ENCODE results near the gene PRSS2.
"Not testable (repeated sequence)": the region's sequence is repeated elsewhere in the genome, so short reads cannot be mapped to it uniquely, and the experiment has no call there.

Gene PRSS2

GRCh38 chr7:142754681-142755575 lies 15.8 kb upstream of the PRSS2 start:
- no peak overlapping the region for H3K4me3 ChIP-seq (ENCODE audit: low read length)
- H3K9me3 ChIP-seq (ENCODE audit: control insufficient read depth, insufficient read depth, low read length): no peaks in the 10 kb centered on the region
- H3K36me3 ChIP-seq (ENCODE audit: control insufficient read depth, low read length): no peaks in the 10 kb centered on the region
- no peaks in the 10 kb centered on the region for H3K4me1 ChIP-seq (ENCODE audit: control insufficient read depth, low read length)
- no peaks in the 10 kb centered on the region for H3F3A ChIP-seq (ENCODE audit: control insufficient read depth, insufficient read depth)
- no peak overlapping the region for H3K4me2 ChIP-seq (ENCODE audit: low read length)
- H3K27ac ChIP-seq (ENCODE audit: low read depth, low read length): no peak overlapping the region
- H4K20me1 ChIP-seq (ENCODE audit: control insufficient read depth, insufficient read depth, low read depth, low read length): no peaks in the 10 kb centered on the region
- no peaks in the 10 kb centered on the region for H3K79me2 ChIP-seq (ENCODE audit: control insufficient read depth, low read length)
- no peaks in the 10 kb centered on the region for H3K9me2 ChIP-seq (replicated peaks; ENCODE audit: control insufficient read depth, low read length)
- peaks cover 3% of the 10 kb centered on the region; the same call in 1 of the 2 replicates for H3K27me3 ChIP-seq (ENCODE audit: control insufficient read depth, low read length)
- TF ChIP-seq CTCF (IDR thresholded peaks at IDR 0.05; ENCODE audit: low read depth, low read length, poor library complexity, severe bottlenecking) (no peak), EZH2phosphoT487 (IDR thresholded peaks at IDR 0.05; ENCODE audit: borderline replicate concordance, low read length) (no peak)

GRCh38 chr7:142758312-142758711 lies 12.5 kb upstream of the PRSS2 start:
- not testable (repeated sequence) for H4K20me1 ChIP-seq (ENCODE audit: control insufficient read depth, insufficient read depth, low read depth, low read length); H3K4me2 ChIP-seq (ENCODE audit: low read length); H3K4me1 ChIP-seq (ENCODE audit: control insufficient read depth, low read length); H3F3A ChIP-seq (ENCODE audit: control insufficient read depth, insufficient read depth); H3K9me2 ChIP-seq (replicated peaks; ENCODE audit: control insufficient read depth, low read length); H3K27ac ChIP-seq (ENCODE audit: low read depth, low read length); H3K4me3 ChIP-seq (ENCODE audit: low read length); H3K27me3 ChIP-seq (ENCODE audit: control insufficient read depth, low read length); H3K9me3 ChIP-seq (ENCODE audit: control insufficient read depth, insufficient read depth, low read length); H3K79me2 ChIP-seq (ENCODE audit: control insufficient read depth, low read length); H3K36me3 ChIP-seq (ENCODE audit: control insufficient read depth, low read length)

DNA sequence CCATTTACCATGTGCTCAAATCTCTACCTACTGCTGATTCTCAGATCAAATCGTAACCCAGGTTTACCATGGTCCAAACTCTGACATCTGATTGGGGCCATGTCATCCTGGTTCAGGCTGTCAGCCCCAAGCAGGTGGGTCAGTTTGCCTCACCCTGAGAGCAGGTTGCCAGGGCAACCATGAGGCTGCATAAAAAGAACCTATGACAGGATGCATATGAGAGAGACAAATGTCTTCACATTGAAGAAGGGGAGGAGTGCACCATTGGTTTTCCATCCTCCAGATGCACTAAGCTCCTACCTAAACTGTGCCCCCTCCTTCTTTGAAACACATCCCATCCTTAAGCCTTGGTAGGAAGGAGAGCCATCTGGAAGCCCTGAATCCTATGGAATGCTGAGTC lies 11.3 kb upstream of the PRSS2 start:
- Histone ChIP-seq H3K4me3 (ENCODE audit: low read length) (no peak overlapping the region), H3K4me2 (ENCODE audit: low read length) (no peak overlapping the region), H4K20me1 (ENCODE audit: control insufficient read depth, insufficient read depth, low read depth, low read length) (no peaks in the 10 kb centered on the region), H3K9me3 (ENCODE audit: control insufficient read depth, insufficient read depth, low read length) (no peaks in the 10 kb centered on the region), H3K27ac (ENCODE audit: low read depth, low read length) (no peak overlapping the region), H3K27me3 (ENCODE audit: control insufficient read depth, low read length) (peaks cover 5% of the 10 kb centered on the region; the same call in 1 of the 2 replicates), H3K4me1 (ENCODE audit: control insufficient read depth, low read length) (no peaks in the 10 kb centered on the region), H3K9me2 (replicated peaks; ENCODE audit: control insufficient read depth, low read length) (no peaks in the 10 kb centered on the region), H3K36me3 (ENCODE audit: control insufficient read depth, low read length) (no peaks in the 10 kb centered on the region), H3F3A (ENCODE audit: control insufficient read depth, insufficient read depth) (no peaks in the 10 kb centered on the region), H3K79me2 (ENCODE audit: control insufficient read depth, low read length) (no peaks in the 10 kb centered on the region)
- no peak for TF ChIP-seq CTCF (IDR thresholded peaks at IDR 0.05; ENCODE audit: low read depth, low read length, poor library complexity, severe bottlenecking)
- no peak for TF ChIP-seq EZH2phosphoT487 (IDR thresholded peaks at IDR 0.05; ENCODE audit: borderline replicate concordance, low read length)

GRCh38 chr7:142760071-142760642 lies 10.6 kb upstream of the PRSS2 start:
- no peaks in the 10 kb centered on the region for H3F3A ChIP-seq (ENCODE audit: control insufficient read depth, insufficient read depth)
- TF ChIP-seq CTCF (IDR thresholded peaks at IDR 0.05; ENCODE audit: low read depth, low read length, poor library complexity, severe bottlenecking) (no peak), EZH2phosphoT487 (IDR thresholded peaks at IDR 0.05; ENCODE audit: borderline replicate concordance, low read length) (no peak)
- H3K36me3 ChIP-seq (ENCODE audit: control insufficient read depth, low read length): no peaks in the 10 kb centered on the region
- H3K9me3 ChIP-seq (ENCODE audit: control insufficient read depth, insufficient read depth, low read length): no peaks in the 10 kb centered on the region
- no peak overlapping the region for H3K4me2 ChIP-seq (ENCODE audit: low read length)
- H3K79me2 ChIP-seq (ENCODE audit: control insufficient read depth, low read length): no peaks in the 10 kb centered on the region
- H3K9me2 ChIP-seq (replicated peaks; ENCODE audit: control insufficient read depth, low read length): no peaks in the 10 kb centered on the region
- no peak overlapping the region for H3K27ac ChIP-seq (ENCODE audit: low read depth, low read length)
- no peaks in the 10 kb centered on the region for H3K4me1 ChIP-seq (ENCODE audit: control insufficient read depth, low read length)
- no peak overlapping the region for H3K4me3 ChIP-seq (ENCODE audit: low read length)
- peaks cover 5% of the 10 kb centered on the region; the same call in 1 of the 2 replicates for H3K27me3 ChIP-seq (ENCODE audit: control insufficient read depth, low read length)
- no peaks in the 10 kb centered on the region for H4K20me1 ChIP-seq (ENCODE audit: control insufficient read depth, insufficient read depth, low read depth, low read length)

- H4K20me1 ChIP-seq (ENCODE audit: control insufficient read depth, insufficient read depth, low read depth, low read length); H3K27ac ChIP-seq (ENCODE audit: low read depth, low read length); H3K79me2 ChIP-seq (ENCODE audit: control insufficient read depth, low read length); H3K4me2 ChIP-seq (ENCODE audit: low read length); H3K4me1 ChIP-seq (ENCODE audit: control insufficient read depth, low read length); H3F3A ChIP-seq (ENCODE audit: control insufficient read depth, insufficient read depth); H3K27me3 ChIP-seq (ENCODE audit: control insufficient read depth, low read length); H3K9me2 ChIP-seq (replicated peaks; ENCODE audit: control insufficient read depth, low read length); H3K36me3 ChIP-seq (ENCODE audit: control insufficient read depth, low read length); H3K4me3 ChIP-seq (ENCODE audit: low read length); H3K9me3 ChIP-seq (ENCODE audit: control insufficient read depth, insufficient read depth, low read length): not testable (repeated sequence)
These were observed 9.2 kb upstream of the PRSS2 start for GRCh38 chr7:142761606-142762005.
